Activated gamma-delta T cell treated with Interleukin-2 at 50 U/mL for 16 hours (primary cell): ENCODE measurements around the gene AREL1.
A peak's percentile ranks its signal among the peaks of the same experiment; 100 is the strongest.

Experiments
- DNase-seq: peaks from one replicate; pipeline ENCODE4 v3.0.0-alpha.2; 2020

The AREL1 gene

GRCh38 chr14:74630881-74631690 is 81.8 kb downstream of the AREL1 start:
- no peak for DNase-seq

- DNase-seq = no peak
Observed at GRCh38 chr14:74628418-74628817, 84.5 kb downstream of the AREL1 start.

- no peak for DNase-seq
Observed at GRCh38 chr14:74627076-74627475, 85.8 kb downstream of the AREL1 start.

GRCh38 chr14:74622257-74622656 is 90.6 kb downstream of the AREL1 start:
- no peak for DNase-seq

GRCh38 chr14:74621556-74621955 is 91.3 kb downstream of the AREL1 start:
- no peak for DNase-seq

GRCh38 chr14:74620923-74621322 is 92.0 kb downstream of the AREL1 start:
- no peak for DNase-seq

GRCh38 chr14:74620497-74620921 is 92.4 kb downstream of the AREL1 start:
- peak; percentile 46 for DNase-seq

- DNase-seq = no peak
Observed at GRCh38 chr14:74619672-74620131, 93.2 kb downstream of the AREL1 start.

- peak; percentile 80 for DNase-seq
Observed at GRCh38 chr14:74618078-74618952, 94.6 kb downstream of the AREL1 start.

GRCh38 chr14:74616996-74617700 is 95.7 kb downstream of the AREL1 start:
- DNase-seq = no peak

- DNase-seq = no peak
Observed at GRCh38 chr14:74616507-74616906, 96.4 kb downstream of the AREL1 start.

GRCh38 chr14:74615735-74616134 is 97.1 kb downstream of the AREL1 start:
- DNase-seq = no peak

- no peak for DNase-seq
Observed at GRCh38 chr14:74614508-74615495, 98.1 kb downstream of the AREL1 start.

GRCh38 chr14:74613211-74613914 is 99.5 kb downstream of the AREL1 start:
- no peak for DNase-seq

- DNase-seq = peak; percentile 79
Observed at GRCh38 chr14:74612350-74613021, 100.4 kb downstream of the AREL1 start.

GRCh38 chr14:74611650-74612349 is 101.1 kb downstream of the AREL1 start, which contains the start of gene LTBP2:
Gene LTBP2 (minus strand): TSS chr14:74612237. CDS start chr14:74611944, 293 bp downstream.
- peak; percentile 10 for DNase-seq
